Measurements from ENCODE around the gene ARPC5.

DNA sequence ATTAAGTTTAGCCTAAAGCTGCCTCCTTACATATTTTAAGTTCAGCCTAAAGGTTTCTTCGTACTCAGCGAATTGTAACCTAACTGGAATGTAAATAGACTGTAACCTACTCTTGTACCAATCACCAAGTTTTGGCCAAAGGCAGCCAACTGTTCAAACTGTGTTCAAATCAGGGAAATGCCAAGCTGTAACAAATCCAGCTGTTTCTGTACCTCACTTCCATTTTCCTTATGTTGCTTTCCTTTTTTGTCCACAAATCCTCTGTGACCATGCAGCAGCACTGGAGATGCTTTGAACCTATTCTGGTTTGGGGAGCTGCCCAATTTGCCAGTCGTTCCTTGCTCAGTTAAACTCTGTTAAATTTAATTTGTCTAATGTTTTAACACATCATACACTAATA lies 20.8 kb upstream of the ARPC5 start:
- TF ChIP-seq, protein P1, sequence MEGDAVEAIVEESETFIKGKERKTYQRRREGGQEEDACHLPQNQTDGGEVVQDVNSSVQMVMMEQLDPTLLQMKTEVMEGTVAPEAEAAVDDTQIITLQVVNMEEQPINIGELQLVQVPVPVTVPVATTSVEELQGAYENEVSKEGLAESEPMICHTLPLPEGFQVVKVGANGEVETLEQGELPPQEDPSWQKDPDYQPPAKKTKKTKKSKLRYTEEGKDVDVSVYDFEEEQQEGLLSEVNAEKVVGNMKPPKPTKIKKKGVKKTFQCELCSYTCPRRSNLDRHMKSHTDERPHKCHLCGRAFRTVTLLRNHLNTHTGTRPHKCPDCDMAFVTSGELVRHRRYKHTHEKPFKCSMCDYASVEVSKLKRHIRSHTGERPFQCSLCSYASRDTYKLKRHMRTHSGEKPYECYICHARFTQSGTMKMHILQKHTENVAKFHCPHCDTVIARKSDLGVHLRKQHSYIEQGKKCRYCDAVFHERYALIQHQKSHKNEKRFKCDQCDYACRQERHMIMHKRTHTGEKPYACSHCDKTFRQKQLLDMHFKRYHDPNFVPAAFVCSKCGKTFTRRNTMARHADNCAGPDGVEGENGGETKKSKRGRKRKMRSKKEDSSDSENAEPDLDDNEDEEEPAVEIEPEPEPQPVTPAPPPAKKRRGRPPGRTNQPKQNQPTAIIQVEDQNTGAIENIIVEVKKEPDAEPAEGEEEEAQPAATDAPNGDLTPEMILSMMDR (IDR thresholded peaks at IDR 0.05), result no peak
- TF ChIP-seq POLR2A (IDR thresholded peaks at IDR 0.05) (no peak), EP300 (IDR thresholded peaks at IDR 0.05; ENCODE audit: low read depth) (no peak), POLR2AphosphoS5 (IDR thresholded peaks at IDR 0.05) (no peak)

Measured in transverse colon (tissue), 4 donors.